ENCODE data around the gene CTNNA2. TPM values are rescaled to one million over a fixed set of nuclear protein-coding genes. Genes with fewer than 3 reads are reported as not detected.

The CTNNA2 gene
- total and polyA plus RNA-seq, 5 donors: 0.08 to 0.42 (median 0.11) TPM; not detected in 1

DNA sequence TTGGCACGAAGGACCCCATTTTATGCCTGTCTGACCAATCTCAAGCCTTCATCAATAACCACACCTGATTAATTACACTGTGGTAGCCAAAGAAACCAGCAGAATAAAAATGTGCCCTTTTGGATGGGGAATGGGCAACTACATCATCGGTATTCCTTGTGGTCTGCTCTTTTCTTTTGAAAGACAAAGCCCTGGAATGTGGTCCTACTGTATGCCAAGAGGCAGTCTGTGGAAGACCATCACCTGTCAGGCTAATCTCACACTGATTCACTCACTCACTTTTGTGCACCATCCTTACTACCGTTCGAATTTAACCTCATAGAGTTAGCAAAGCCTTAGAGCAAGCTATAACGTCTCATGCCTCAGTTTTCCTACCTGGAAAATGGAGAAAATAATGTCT lies 1066.9 kb downstream of the CTNNA2 start:
- Histone ChIP-seq H3K27me3 (ENCODE audit: control insufficient read depth, insufficient read depth) (no peaks in the 10 kb centered on the region), H3K4me1 (ENCODE audit: control insufficient read depth, insufficient read depth, low read length) (no peaks in the 10 kb centered on the region), H3K9me3 (ENCODE audit: control insufficient read depth, low read length) (no peaks in the 10 kb centered on the region), H3K4me3 (ENCODE audit: low read length) (no peak overlapping the region), H3K27ac (ENCODE audit: low read length) (no peak overlapping the region)
- intact Hi-C loops (cut with DNase I): no loop called here
- DNase-seq (no peak), ATAC-seq (no peak)
- WGBS: 78% methylated on average over 5 of the region's 5 CpGs

DNA sequence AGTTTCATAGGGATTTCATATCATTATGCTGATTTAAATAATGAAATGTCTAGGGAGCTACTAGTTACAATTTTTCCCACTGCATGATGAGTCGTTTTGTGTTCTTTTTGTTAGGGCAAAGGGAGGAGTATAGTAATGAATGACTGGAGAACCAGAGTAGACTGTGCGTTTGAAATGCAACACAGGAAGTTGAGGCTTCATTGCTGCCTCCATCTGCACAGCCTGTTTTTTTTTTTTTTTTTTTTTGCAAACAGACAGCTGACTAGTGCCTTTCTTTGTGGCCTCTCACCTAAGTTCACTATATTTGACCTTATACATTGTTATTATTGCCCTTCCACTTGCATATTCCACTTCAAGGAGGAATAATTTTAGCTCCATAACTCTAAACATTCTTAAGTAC lies 1078.4 kb downstream of the CTNNA2 start:
- DNase-seq: no peak
- no peak overlapping the region for H3K4me3 ChIP-seq (ENCODE audit: low read length)
- 57% methylated on average over 2 of the region's 2 CpGs for WGBS
- intact Hi-C loops (cut with DNase I): no loop called here
- H3K4me1 ChIP-seq (ENCODE audit: control insufficient read depth, insufficient read depth, low read length): no peaks in the 10 kb centered on the region
- no peaks in the 10 kb centered on the region for H3K9me3 ChIP-seq (ENCODE audit: control insufficient read depth, low read length)
- H3K27me3 ChIP-seq (ENCODE audit: control insufficient read depth, insufficient read depth): no peaks in the 10 kb centered on the region
- ATAC-seq: no peak
- no peak overlapping the region for H3K27ac ChIP-seq (ENCODE audit: low read length)

DNA sequence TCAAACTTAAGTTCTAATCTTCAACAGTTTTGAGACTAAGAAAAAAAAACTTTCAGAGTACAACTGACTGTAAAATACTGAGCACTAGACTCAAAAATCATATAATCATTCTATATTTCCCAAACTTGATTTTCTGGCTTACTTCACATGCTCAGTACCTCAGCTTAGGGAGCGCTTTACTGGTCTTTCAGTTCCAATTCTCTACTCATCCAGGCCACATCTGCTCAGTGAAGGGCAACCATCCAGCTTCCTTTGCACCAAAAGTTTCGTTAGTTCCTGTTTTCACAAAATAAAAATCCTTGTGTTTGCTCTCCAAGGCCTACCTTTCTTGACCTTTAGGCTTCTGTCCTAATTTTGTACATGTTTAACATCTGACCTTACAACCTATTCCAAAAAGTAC lies 1079.3 kb downstream of the CTNNA2 start:
- no peak overlapping the region for H3K4me3 ChIP-seq (ENCODE audit: low read length)
- DNase-seq (no peak), ATAC-seq (no peak)
- H3K4me1 ChIP-seq (ENCODE audit: control insufficient read depth, insufficient read depth, low read length): no peaks in the 10 kb centered on the region
- no peak overlapping the region for H3K27ac ChIP-seq (ENCODE audit: low read length)
- H3K27me3 ChIP-seq (ENCODE audit: control insufficient read depth, insufficient read depth): no peaks in the 10 kb centered on the region
- H3K9me3 ChIP-seq (ENCODE audit: control insufficient read depth, low read length): no peaks in the 10 kb centered on the region
- intact Hi-C loops (cut with DNase I): no loop called here
- WGBS: 81% methylated on average over 2 of the region's 2 CpGs

DNA sequence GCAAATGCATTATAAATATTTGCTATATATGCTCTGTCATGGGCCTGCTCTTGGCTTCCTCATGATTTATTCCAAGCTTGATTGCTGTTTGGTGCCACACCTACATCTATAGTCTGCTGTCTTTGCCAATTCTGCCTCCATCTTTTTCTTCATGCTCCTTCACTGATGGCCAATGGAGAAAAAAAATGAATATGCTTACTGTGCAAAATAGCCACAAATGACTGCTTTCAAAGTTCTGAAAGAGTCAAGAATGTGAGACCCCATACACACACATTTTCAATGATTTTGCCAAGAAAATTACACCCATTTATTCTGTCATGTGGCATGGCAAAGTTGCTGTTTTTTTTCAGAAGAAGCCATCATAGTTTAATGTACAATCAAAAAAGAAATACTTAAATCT lies 1097.3 kb downstream of the CTNNA2 start:
- Histone ChIP-seq H3K4me1 (ENCODE audit: control insufficient read depth, insufficient read depth, low read length) (no peaks in the 10 kb centered on the region), H3K4me3 (ENCODE audit: low read length) (no peak overlapping the region), H3K27ac (ENCODE audit: low read length) (no peak overlapping the region), H3K9me3 (ENCODE audit: control insufficient read depth, low read length) (no peaks in the 10 kb centered on the region), H3K27me3 (ENCODE audit: control insufficient read depth, insufficient read depth) (no peaks in the 10 kb centered on the region)
- intact Hi-C loops (cut with DNase I): no loop called here
- ATAC-seq (no peak), DNase-seq (no peak)

DNA sequence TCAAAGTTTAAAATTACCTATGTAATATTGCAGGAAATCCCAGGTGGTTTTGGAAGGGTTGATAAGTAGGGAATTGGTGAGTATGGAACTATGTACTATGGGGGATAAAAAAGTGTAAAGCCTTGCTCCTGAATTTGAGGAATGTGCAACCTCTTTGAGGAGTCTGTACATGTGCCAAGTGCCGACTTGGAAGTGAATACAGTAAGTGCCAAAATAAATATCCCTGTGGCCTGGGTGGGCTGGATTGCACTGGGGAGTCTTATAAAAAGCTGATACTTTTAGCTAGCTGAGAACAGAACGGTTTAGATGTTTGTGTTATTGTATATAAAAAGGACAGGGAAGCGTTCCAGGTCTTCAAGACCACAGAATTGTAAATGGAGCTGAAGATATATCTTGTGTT lies 1108.8 kb downstream of the CTNNA2 start:
- intact Hi-C loops (cut with DNase I): no loop called here
- no peak overlapping the region for H3K4me3 ChIP-seq (ENCODE audit: low read length)
- H3K4me1 ChIP-seq (ENCODE audit: control insufficient read depth, insufficient read depth, low read length): no peaks in the 10 kb centered on the region
- ATAC-seq (no peak), DNase-seq (no peak)
- no peaks in the 10 kb centered on the region for H3K27me3 ChIP-seq (ENCODE audit: control insufficient read depth, insufficient read depth)
- H3K27ac ChIP-seq (ENCODE audit: low read length): no peak overlapping the region
- H3K9me3 ChIP-seq (ENCODE audit: control insufficient read depth, low read length): no peaks in the 10 kb centered on the region
- WGBS: 32% methylated on average over 3 of the region's 3 CpGs

DNA sequence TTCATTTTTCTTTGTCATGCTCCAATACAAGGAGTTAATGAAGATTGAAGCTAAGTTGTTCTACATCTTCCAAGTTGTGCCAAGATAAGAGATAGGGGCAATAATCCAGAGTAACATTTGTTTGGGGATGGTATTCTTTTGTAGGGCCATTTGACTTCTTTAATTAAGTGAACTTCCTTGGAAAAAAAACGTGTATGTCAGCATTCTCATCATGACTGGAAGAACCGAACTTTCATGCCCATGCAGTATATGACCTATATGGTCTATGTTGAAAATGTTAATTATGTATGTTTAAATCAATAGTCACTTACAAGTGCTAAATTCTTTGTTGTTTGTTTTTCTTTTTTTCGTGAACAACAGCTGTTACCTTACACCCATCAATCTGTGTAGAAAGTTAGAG lies 1111.2 kb downstream of the CTNNA2 start:
- 58% methylated on average over 3 of the region's 3 CpGs for WGBS
- intact Hi-C loops (cut with DNase I): no loop called here
- Histone ChIP-seq H3K4me1 (ENCODE audit: control insufficient read depth, insufficient read depth, low read length) (no peaks in the 10 kb centered on the region), H3K27me3 (ENCODE audit: control insufficient read depth, insufficient read depth) (no peaks in the 10 kb centered on the region), H3K4me3 (ENCODE audit: low read length) (no peak overlapping the region), H3K27ac (ENCODE audit: low read length) (no peak overlapping the region), H3K9me3 (ENCODE audit: control insufficient read depth, low read length) (no peaks in the 10 kb centered on the region)
- DNase-seq: no peak
- no peak for ATAC-seq

DNA sequence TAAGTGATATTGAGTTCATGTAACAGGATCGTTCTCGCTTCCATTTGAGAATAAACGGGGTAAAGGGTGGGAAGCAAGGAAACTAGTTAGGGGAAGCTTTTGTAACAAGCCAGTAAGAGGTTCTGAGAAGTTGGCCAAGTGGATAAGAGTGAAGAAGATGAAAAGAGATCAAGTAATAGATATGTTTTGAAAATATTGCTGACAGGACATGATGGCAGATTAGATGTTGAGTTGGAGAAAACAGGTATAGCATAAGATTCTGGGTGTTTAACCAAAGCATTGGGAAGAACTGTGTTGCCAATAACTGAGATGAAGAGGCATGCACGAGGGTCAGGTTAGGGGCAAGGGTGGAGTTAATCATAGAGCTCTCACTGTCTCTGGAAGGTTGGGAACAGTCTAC lies 1121.7 kb downstream of the CTNNA2 start:
- ATAC-seq (no peak), DNase-seq (no peak)
- Histone ChIP-seq H3K4me1 (ENCODE audit: control insufficient read depth, insufficient read depth, low read length) (no peaks in the 10 kb centered on the region), H3K9me3 (ENCODE audit: control insufficient read depth, low read length) (no peaks in the 10 kb centered on the region), H3K27me3 (ENCODE audit: control insufficient read depth, insufficient read depth) (no peaks in the 10 kb centered on the region), H3K4me3 (ENCODE audit: low read length) (no peak overlapping the region), H3K27ac (ENCODE audit: low read length) (no peak overlapping the region)
- intact Hi-C loops (cut with DNase I): no loop called here
- WGBS: 70% methylated on average over 4 of the region's 4 CpGs

DNA sequence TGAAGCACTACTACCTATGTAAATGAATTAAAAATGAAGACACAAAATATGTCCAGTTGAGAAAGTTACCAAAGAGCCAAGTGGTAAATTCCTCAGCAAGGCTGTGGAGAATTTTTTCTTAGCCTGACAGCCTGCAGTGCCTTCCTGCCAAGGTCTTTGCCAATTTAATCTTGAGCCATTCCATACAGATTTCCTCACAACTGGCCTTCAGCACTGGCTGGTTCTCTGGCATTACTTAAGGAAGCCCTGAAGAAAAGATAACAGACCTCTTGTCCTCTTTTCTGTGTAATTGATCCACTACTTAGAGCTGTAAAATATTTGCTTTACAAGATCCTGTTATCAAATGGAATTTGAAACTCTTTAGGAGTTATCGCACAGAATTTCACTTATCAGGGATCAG lies 1125.9 kb downstream of the CTNNA2 start:
- intact Hi-C loops (cut with DNase I): no loop called here
- no peak overlapping the region for H3K4me3 ChIP-seq (ENCODE audit: low read length)
- H3K27me3 ChIP-seq (ENCODE audit: control insufficient read depth, insufficient read depth): no peaks in the 10 kb centered on the region
- DNase-seq: no peak
- H3K9me3 ChIP-seq (ENCODE audit: control insufficient read depth, low read length): no peaks in the 10 kb centered on the region
- no peak overlapping the region for H3K27ac ChIP-seq (ENCODE audit: low read length)
- 14% methylated on average over 1 of the region's 1 CpG for WGBS
- peak in 1 of 2 donors; percentile 45 for ATAC-seq
- no peaks in the 10 kb centered on the region for H3K4me1 ChIP-seq (ENCODE audit: control insufficient read depth, insufficient read depth, low read length)

DNA sequence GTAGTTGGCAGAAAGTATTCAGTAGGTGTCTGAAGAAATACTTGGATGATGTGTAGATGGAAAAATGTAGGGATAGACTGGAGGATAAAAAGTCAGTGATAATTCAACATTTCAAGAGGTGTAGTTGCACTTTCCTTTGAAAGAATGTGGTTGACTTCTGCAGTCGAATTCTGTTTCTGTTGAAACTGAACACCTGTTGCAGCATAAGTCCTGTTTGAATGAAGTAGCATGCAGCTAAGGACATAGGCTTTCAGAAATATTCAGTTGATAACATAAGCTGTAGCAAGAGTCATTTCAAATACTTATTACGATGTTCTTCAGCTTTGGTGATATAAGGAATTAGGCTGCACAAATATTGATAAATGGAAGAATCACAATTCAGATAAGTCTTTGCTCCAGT lies 1129.6 kb downstream of the CTNNA2 start:
- Histone ChIP-seq H3K27ac (ENCODE audit: low read length) (no peak overlapping the region), H3K9me3 (ENCODE audit: control insufficient read depth, low read length) (no peaks in the 10 kb centered on the region), H3K4me1 (ENCODE audit: control insufficient read depth, insufficient read depth, low read length) (no peaks in the 10 kb centered on the region), H3K4me3 (ENCODE audit: low read length) (no peak overlapping the region), H3K27me3 (ENCODE audit: control insufficient read depth, insufficient read depth) (no peaks in the 10 kb centered on the region)
- WGBS: 70% methylated on average over 2 of the region's 2 CpGs
- ATAC-seq: no peak
- no peak for DNase-seq
- intact Hi-C loops (cut with DNase I): no loop called here

DNA sequence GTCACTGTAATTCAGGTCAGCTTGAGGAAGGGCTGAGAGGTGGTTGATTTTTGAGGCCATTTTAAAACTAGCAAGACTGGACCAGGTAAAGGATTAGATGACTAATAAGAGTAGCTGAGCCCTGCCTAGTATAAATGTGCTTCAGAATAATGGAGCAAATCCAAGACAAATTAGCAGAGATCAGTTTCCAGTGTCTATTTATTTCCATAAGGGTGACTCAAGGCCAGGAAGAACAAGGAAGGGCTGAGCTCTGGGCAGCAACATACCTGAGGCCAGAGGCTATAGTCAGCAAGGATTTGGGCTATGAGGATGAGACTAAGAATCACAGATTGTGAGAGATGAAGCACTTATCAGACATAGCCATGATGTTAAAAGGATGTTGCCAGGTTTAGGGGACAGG lies 1130.7 kb downstream of the CTNNA2 start:
- no peak overlapping the region for H3K27ac ChIP-seq (ENCODE audit: low read length)
- intact Hi-C loops (cut with DNase I): no loop called here
- H3K27me3 ChIP-seq (ENCODE audit: control insufficient read depth, insufficient read depth): no peaks in the 10 kb centered on the region
- ATAC-seq (no peak), DNase-seq (no peak)
- H3K4me1 ChIP-seq (ENCODE audit: control insufficient read depth, insufficient read depth, low read length): no peaks in the 10 kb centered on the region
- no peak overlapping the region for H3K4me3 ChIP-seq (ENCODE audit: low read length)
- H3K9me3 ChIP-seq (ENCODE audit: control insufficient read depth, low read length): no peaks in the 10 kb centered on the region

DNA sequence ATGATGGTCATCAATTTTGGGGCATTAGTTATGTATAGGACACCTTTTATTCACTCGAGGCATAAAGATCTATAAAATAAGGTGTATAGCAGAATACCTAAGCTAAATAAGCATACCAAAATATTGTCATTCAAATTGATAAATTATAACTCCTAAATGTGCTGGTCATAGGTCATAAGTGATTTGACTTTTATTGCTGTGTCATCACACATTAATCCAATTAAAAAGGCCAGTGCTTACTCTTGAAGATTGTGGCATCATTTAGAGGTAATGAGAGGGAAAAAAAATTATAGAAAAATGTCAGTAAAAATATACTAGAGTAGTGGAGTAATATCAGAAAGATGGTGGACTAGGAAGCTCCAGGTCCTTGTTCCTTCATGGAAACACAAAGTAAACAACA lies 1138.6 kb downstream of the CTNNA2 start:
- intact Hi-C loops (cut with DNase I): no loop called here
- Histone ChIP-seq H3K9me3 (ENCODE audit: control insufficient read depth, low read length) (no peaks in the 10 kb centered on the region), H3K27ac (ENCODE audit: low read length) (no peak overlapping the region), H3K4me1 (ENCODE audit: control insufficient read depth, insufficient read depth, low read length) (no peaks in the 10 kb centered on the region), H3K27me3 (ENCODE audit: control insufficient read depth, insufficient read depth) (no peaks in the 10 kb centered on the region), H3K4me3 (ENCODE audit: low read length) (no peak overlapping the region)
- no peak for DNase-seq
- ATAC-seq: no peak
- 80% methylated on average over 1 of the region's 1 CpG for WGBS

DNA sequence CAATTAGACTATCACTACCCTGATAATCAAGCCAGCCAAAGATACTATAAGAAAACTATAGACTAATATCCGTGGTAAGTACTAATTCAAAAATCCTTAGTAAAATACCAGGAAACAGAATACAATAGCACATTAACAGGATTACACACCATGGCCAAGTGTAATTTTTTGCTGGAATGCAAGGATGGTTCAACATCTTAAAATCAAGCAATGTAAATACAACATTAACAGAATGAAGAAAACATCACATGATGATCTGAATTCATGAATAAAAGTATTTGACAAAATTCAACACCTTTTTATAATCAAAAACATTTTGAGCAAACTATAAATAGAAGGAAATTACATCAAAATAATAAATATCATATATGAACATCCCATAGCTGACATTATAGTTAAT lies 1142.4 kb downstream of the CTNNA2 start:
- intact Hi-C loops (cut with DNase I): no loop called here
- Histone ChIP-seq H3K4me1 (ENCODE audit: control insufficient read depth, insufficient read depth, low read length) (no peaks in the 10 kb centered on the region), H3K27ac (ENCODE audit: low read length) (no peak overlapping the region), H3K9me3 (ENCODE audit: control insufficient read depth, low read length) (no peaks in the 10 kb centered on the region), H3K27me3 (ENCODE audit: control insufficient read depth, insufficient read depth) (no peaks in the 10 kb centered on the region), H3K4me3 (ENCODE audit: low read length) (no peak overlapping the region)
- no peak for ATAC-seq
- WGBS: 86% methylated on average over 1 of the region's 1 CpG
- DNase-seq: no peak
